Measurements from ENCODE around the gene TBL1XR1. TPM values are rescaled to one million over a fixed set of nuclear protein-coding genes. Genes with fewer than 3 reads are reported as not detected.

The TBL1XR1 gene
- total RNA-seq, 1 experiment from 2014 or later: 175 TPM

- Histone ChIP-seq H2BK15ac (ENCODE audit: low read depth, low read length) (no peak overlapping the region), H3K23me2 (ENCODE audit: insufficient read length, low read depth, low read length, poor library complexity, severe bottlenecking) (no peaks in the 10 kb centered on the region), H3T11ph (ENCODE audit: low read length) (no peak overlapping the region), H3K9ac (ENCODE audit: extremely low read depth, insufficient read length, low read length) (no peak overlapping the region), H2AFZ (ENCODE audit: low read length) (no peak overlapping the region), H3K14ac (ENCODE audit: insufficient read depth, low read length) (no peak overlapping the region), H4K5ac (ENCODE audit: insufficient read length, low read depth, low read length) (no peak overlapping the region), H2BK120ac (ENCODE audit: low read depth, low read length, poor library complexity, severe bottlenecking) (no peak overlapping the region), H3K4me1 (ENCODE audit: insufficient read depth, low read length) (peaks cover 6% of the 10 kb centered on the region), H2AK5ac (ENCODE audit: insufficient read length, low read length) (no peak overlapping the region), H2BK5ac (ENCODE audit: insufficient read length, low read length) (no peak overlapping the region), H3K4me2 (ENCODE audit: insufficient read depth, insufficient read length, low read length) (no peak overlapping the region), H3K4ac (ENCODE audit: low read depth, low read length) (no peak overlapping the region), H2BK20ac (ENCODE audit: low read depth, low read length, poor library complexity, severe bottlenecking) (no peak overlapping the region), H3K23ac (ENCODE audit: insufficient read length, low read depth, low read length) (no peak overlapping the region), H3K9me3 (ENCODE audit: control insufficient read depth, low read depth, low read length) (no peaks in the 10 kb centered on the region), H4K20me1 (ENCODE audit: control insufficient read depth, insufficient read depth, insufficient read length) (no peaks in the 10 kb centered on the region), H3K79me1 (ENCODE audit: insufficient read depth, low read depth, low read length, poor library complexity, severe bottlenecking) (peaks cover 5% of the 10 kb centered on the region), H2BK12ac (ENCODE audit: insufficient read length, low read depth, low read length) (no peak overlapping the region), H3K27ac (ENCODE audit: insufficient read length, low read depth, low read length) (no peak overlapping the region), H3K27me3 (ENCODE audit: insufficient read depth, low read length) (no peaks in the 10 kb centered on the region), H4K8ac (replicated peaks; ENCODE audit: insufficient read length, low read depth, low read length) (no peak overlapping the region), H3K56ac (ENCODE audit: insufficient read length, low read depth, low read length) (no peak overlapping the region), H3K79me2 (ENCODE audit: insufficient read depth, low read length) (peaks cover 63% of the 10 kb centered on the region), H4K91ac (ENCODE audit: insufficient read length, low read depth, low read length) (no peak overlapping the region), H3K18ac (ENCODE audit: insufficient read length, low read depth, low read length) (no peak overlapping the region)
- no peaks in the 10 kb centered on the region; a peak in 1 of 5 replicates for H3K9me3 Mint-ChIP-seq
- TF ChIP-seq CTCF (conservative IDR thresholded peaks at IDR 0.05): no peak
- WGBS (ENCODE audit: extremely low coverage, insufficient read length, low lambda C conversion rate): no CpG with 5 or more reads among the region's 1 CpG
- H3K27ac Mint-ChIP-seq: peak overlapping the region in 1 of 3 experiments; percentile 61; a peak in 2 of 7 replicates
- DNase-seq: no peak
- peaks cover 52 to 68% of the 10 kb centered on the region in 2 experiments for H3K4me1 Mint-ChIP-seq
- H3K4me3 Mint-ChIP-seq: no peak overlapping the region
- H3K36me3 Mint-ChIP-seq (ENCODE audit: insufficient read depth in 1 of 3, low read depth in 3 of 3): peaks cover 0 to 2% (median 0%) of the 10 kb centered on the region in 3 experiments; a peak in 3 of 7 replicates
- H3K27me3 Mint-ChIP-seq (ENCODE audit: low read depth): no peaks in the 10 kb centered on the region
Observed at GRCh38 chr3:177147790-177148189, 49.5 kb downstream of the TBL1XR1 start.

Data from H9 (cell line).